ENCODE results near the gene UFM1. TPM values are rescaled to one million over a fixed set of nuclear protein-coding genes. Genes with fewer than 3 reads are reported as not detected.
"Not testable (repeated sequence)": the region's sequence is repeated elsewhere in the genome, so short reads cannot be mapped to it uniquely, and the experiment has no call there.

UFM1 gene
- 68.0 TPM for polyA plus RNA-seq (2012; ENCODE audit: insufficient read depth, insufficient read length, low read depth)

- peaks cover 29% of the 10 kb centered on the region for H3K27me3 ChIP-seq
- H3K4me1 ChIP-seq = no peaks in the 10 kb centered on the region
- TF ChIP-seq CTCF (IDR thresholded peaks at IDR 0.05; ENCODE audit: low read depth, low read length) = no peak
- H3K4me3 ChIP-seq (ENCODE audit: low read depth, low read length) = peak within 1 kb of the TSS; percentile 94
- peaks cover 10% of the 10 kb centered on the region for H3K36me3 ChIP-seq
- H3K9me3 ChIP-seq = no peaks in the 10 kb centered on the region
- DNase-seq = peak; percentile 88
Measured at GRCh38 chr13:38349390-38350113, at the start of gene UFM1. Gene UFM1, plus strand, starts transcription at chr13:38349851. Its CDS starts 69 bp downstream, at chr13:38349920.

GRCh38 chr13:38301236-38301635 lies 48.4 kb upstream of the UFM1 start:
- no peak overlapping the region for H3K4me3 ChIP-seq (ENCODE audit: low read depth, low read length)
- no peaks in the 10 kb centered on the region for H3K27me3 ChIP-seq
- no peaks in the 10 kb centered on the region for H3K9me3 ChIP-seq
- no peaks in the 10 kb centered on the region for H3K36me3 ChIP-seq
- DNase-seq = no peak
- TF ChIP-seq CTCF (IDR thresholded peaks at IDR 0.05; ENCODE audit: low read depth, low read length) = no peak
- H3K4me1 ChIP-seq = no peaks in the 10 kb centered on the region

- DNase-seq = no peak
- Histone ChIP-seq H3K4me3 (ENCODE audit: low read depth, low read length) (no peak overlapping the region), H3K4me1 (no peaks in the 10 kb centered on the region)
Measured at GRCh38 chr13:38303816-38304320, 45.8 kb upstream of the UFM1 start.

GRCh38 chr13:38308736-38309135 lies 40.9 kb upstream of the UFM1 start:
- Histone ChIP-seq H3K36me3 (no peaks in the 10 kb centered on the region), H3K27me3 (no peaks in the 10 kb centered on the region), H3K9me3 (no peaks in the 10 kb centered on the region), H3K4me3 (ENCODE audit: low read depth, low read length) (no peak overlapping the region), H3K4me1 (no peaks in the 10 kb centered on the region)
- no peak for TF ChIP-seq CTCF (IDR thresholded peaks at IDR 0.05; ENCODE audit: low read depth, low read length)
- DNase-seq = no peak

More at GRCh38 chr13:38303816-38304320, 45.8 kb upstream of the UFM1 start:
- Histone ChIP-seq H3K36me3 (no peaks in the 10 kb centered on the region), H3K27me3 (no peaks in the 10 kb centered on the region), H3K9me3 (no peaks in the 10 kb centered on the region)
- TF ChIP-seq CTCF (IDR thresholded peaks at IDR 0.05; ENCODE audit: low read depth, low read length) = no peak

GRCh38 chr13:38309397-38309796 lies 40.3 kb upstream of the UFM1 start:
- Histone ChIP-seq H3K4me3 (ENCODE audit: low read depth, low read length) (no peak overlapping the region), H3K27me3 (no peaks in the 10 kb centered on the region), H3K9me3 (no peaks in the 10 kb centered on the region), H3K4me1 (no peaks in the 10 kb centered on the region), H3K36me3 (no peaks in the 10 kb centered on the region)
- no peak for TF ChIP-seq CTCF (IDR thresholded peaks at IDR 0.05; ENCODE audit: low read depth, low read length)
- DNase-seq = no peak

- H3K4me1 ChIP-seq; H3K9me3 ChIP-seq; H3K4me3 ChIP-seq (ENCODE audit: low read depth, low read length); H3K36me3 ChIP-seq; DNase-seq; H3K27me3 ChIP-seq: not testable (repeated sequence)
Measured at GRCh38 chr13:38311175-38311574, 38.5 kb upstream of the UFM1 start.

Measured in BE2C (cell line).